Osteoblast (primary cell): Measurements from ENCODE around the gene PTPN9. TPM values are rescaled to one million over a fixed set of nuclear protein-coding genes. Genes with fewer than 3 reads are reported as not detected.
A peak's percentile ranks its signal among the peaks of the same experiment; 100 is the strongest.

Experiments
- DNase-seq: peaks from one replicate; pipeline ENCODE4 v3.0.0; 2011; ENCODE audit warnings: low spot score, mixed read lengths; ENCODE audit not compliant: insufficient read length; ENCODE audit errors: missing footprints
- H2AFZ ChIP-seq: 2 replicates; pipeline ENCODE4 v1.6.0; 2011; ENCODE audit warnings: mild to moderate bottlenecking, low read length
- H3K27ac ChIP-seq: 2 replicates; pipeline ENCODE4 v1.5.1; 2011; ENCODE audit warnings: mild to moderate bottlenecking, low read depth, low read length, moderate library complexity
- H3K27me3 ChIP-seq: 2 replicates; pipeline ENCODE4 v1.6.0; 2012; ENCODE audit warnings: mild to moderate bottlenecking, control low read depth, inconsistent platforms, low read length, moderate library complexity; ENCODE audit not compliant: insufficient read depth
- H3K36me3 ChIP-seq: 2 replicates; pipeline ENCODE4 v1.5.1; 2011; ENCODE audit warnings: mild to moderate bottlenecking, low read length, control low read depth, moderate library complexity; ENCODE audit not compliant: insufficient read depth
- H3K4me1 ChIP-seq: 2 replicates; pipeline ENCODE4 v1.5.1; 2011; ENCODE audit warnings: mild to moderate bottlenecking, low read length, control low read depth, moderate library complexity; ENCODE audit not compliant: insufficient read depth
- H3K4me2 ChIP-seq: 2 replicates; pipeline ENCODE4 v1.6.0; 2011; ENCODE audit warnings: mild to moderate bottlenecking, low read length; ENCODE audit not compliant: insufficient read depth
- H3K4me3 ChIP-seq: fragments of 200-600 bp; sonication (generic); 3 replicates; pipeline ENCODE4 v1.5.1; 2012; ENCODE audit warnings: mild to moderate bottlenecking, low read length, inconsistent platforms; ENCODE audit not compliant: insufficient read depth
- H3K79me2 ChIP-seq: 2 replicates; pipeline ENCODE4 v1.6.0; 2012; ENCODE audit warnings: mild to moderate bottlenecking, low read length, control low read depth, inconsistent platforms; ENCODE audit not compliant: insufficient read depth
- H3K9me3 ChIP-seq: 2 replicates; pipeline ENCODE4 v1.5.1; 2011; ENCODE audit warnings: low read depth, low read length, control low read depth
- H4K20me1 ChIP-seq: 2 replicates; pipeline ENCODE4 v1.6.0; 2012; ENCODE audit warnings: mild to moderate bottlenecking, low read length, control low read depth; ENCODE audit not compliant: insufficient read depth
- CTCF ChIP-seq: IDR thresholded peaks from 2 replicates; pipeline ENCODE4 v1.5.1; 2011; ENCODE audit warnings: mild to moderate bottlenecking, low read depth, low read length, moderate library complexity; ENCODE audit errors: extremely low read depth
- total RNA-seq: library from RNA; depleted of rRNA; stranded (reverse); fragments of >200 nt; gene quantifications from 2 replicates; pipeline ENCODE4 v1.2.3, GENCODE V29; 2012

PTPN9 gene
- total RNA-seq, 1 donor: 23.9 TPM

GRCh38 chr15:75460646-75461045, 118.5 kb downstream of the PTPN9 start:
- peaks cover 3% of the 10 kb centered on the region for H4K20me1 ChIP-seq
- no peak overlapping the region for H3K4me3 ChIP-seq
- no peak for TF ChIP-seq CTCF
- H3K4me1 ChIP-seq: peaks cover 41% of the 10 kb centered on the region
- H2AFZ ChIP-seq: no peak overlapping the region
- DNase-seq: no peak
- H3K4me2 ChIP-seq: no peak overlapping the region
- H3K27me3 ChIP-seq: no peaks in the 10 kb centered on the region
- no peak overlapping the region for H3K27ac ChIP-seq
- no peaks in the 10 kb centered on the region for H3K9me3 ChIP-seq
- H3K36me3 ChIP-seq: peaks cover 4% of the 10 kb centered on the region
- H3K79me2 ChIP-seq: no peaks in the 10 kb centered on the region

- no peak overlapping the region for H3K4me2 ChIP-seq
- no peak overlapping the region for H2AFZ ChIP-seq
- H3K79me2 ChIP-seq: no peaks in the 10 kb centered on the region
- DNase-seq: peak; percentile 43
- H3K9me3 ChIP-seq: no peaks in the 10 kb centered on the region
- peaks cover 4% of the 10 kb centered on the region for H3K36me3 ChIP-seq
- TF ChIP-seq CTCF: no peak
- peaks cover 36% of the 10 kb centered on the region for H3K4me1 ChIP-seq
- no peaks in the 10 kb centered on the region for H3K27me3 ChIP-seq
- H4K20me1 ChIP-seq: peaks cover under 1% of the 10 kb centered on the region
- H3K27ac ChIP-seq: no peak overlapping the region
- no peak overlapping the region for H3K4me3 ChIP-seq
Observed at GRCh38 chr15:75459581-75459980, 119.5 kb downstream of the PTPN9 start.

- H4K20me1 ChIP-seq: peaks cover 3% of the 10 kb centered on the region
- peaks cover 4% of the 10 kb centered on the region for H3K36me3 ChIP-seq
- peak; percentile 31 for DNase-seq
- peak overlapping the region; percentile 97 for H3K27ac ChIP-seq
- H2AFZ ChIP-seq: no peak overlapping the region
- peak overlapping the region; percentile 94 for H3K4me2 ChIP-seq
- no peaks in the 10 kb centered on the region for H3K9me3 ChIP-seq
- peak overlapping the region; percentile 93 for H3K4me3 ChIP-seq
- no peaks in the 10 kb centered on the region for H3K79me2 ChIP-seq
- H3K4me1 ChIP-seq: peaks cover 41% of the 10 kb centered on the region
- H3K27me3 ChIP-seq: no peaks in the 10 kb centered on the region
- TF ChIP-seq CTCF: no peak
Observed at GRCh38 chr15:75456710-75457109, 122.4 kb downstream of the PTPN9 start.

GRCh38 chr15:75455982-75456531, 123.1 kb downstream of the PTPN9 start:
- peak overlapping the region; percentile 95 for H2AFZ ChIP-seq
- no peaks in the 10 kb centered on the region for H3K9me3 ChIP-seq
- DNase-seq: peak; percentile 84
- H3K27me3 ChIP-seq: no peaks in the 10 kb centered on the region
- peaks cover 4% of the 10 kb centered on the region for H3K36me3 ChIP-seq
- H3K4me3 ChIP-seq: peak overlapping the region; percentile 93
- H3K4me2 ChIP-seq: peak overlapping the region; percentile 94
- H3K27ac ChIP-seq: peak overlapping the region; percentile 97
- peaks cover 3% of the 10 kb centered on the region for H4K20me1 ChIP-seq
- H3K4me1 ChIP-seq: peaks cover 35% of the 10 kb centered on the region
- TF ChIP-seq CTCF: no peak
- no peaks in the 10 kb centered on the region for H3K79me2 ChIP-seq
